K562 (cell line): Measurements from ENCODE around the gene COLEC12. TPM values are rescaled to one million over a fixed set of nuclear protein-coding genes. Genes with fewer than 3 reads are reported as not detected.

Experiments
- ATAC-seq: fragments of 200-7000 bp; cut with Tn5 transposase; 3 replicates; pipeline ENCODE4 v1.9.1; 2020; ENCODE audit warnings: moderate library complexity
- Bru-seq: library from RNA; stranded (reverse); fragments of 400-500 nt; gene quantifications from one replicate; lab custom pipeline; 2021; lab: Mats Ljungman, UMichigan
- BruChase-seq, 2 experiments: library from RNA; stranded (reverse); fragments of 400-500 nt; gene quantifications; one replicate each; lab custom pipeline; 2021; lab: Mats Ljungman, UMichigan
- BruUV-seq: library from RNA; stranded (reverse); fragments of 400-500 nt; replicated peaks from 2 replicates; lab custom pipeline; 2021; lab: Mats Ljungman, UMichigan
- CTCF ChIA-PET: fragments of 300-600 bp; formaldehyde crosslinking; extraction: SDS; loops from one replicate; lab custom pipeline; 2021; ENCODE audit warnings: low intra/inter-chr PET ratio; lab: Yijun Ruan, JAX
- POLR2A ChIA-PET: fragments of 300-600, 350-650 bp; sonication (Branson Sonifier 250); formaldehyde crosslinking; extraction: SDS; loops from one replicate; lab custom pipeline; 2021; ENCODE audit warnings: antibody characterized with exemption, inconsistent platforms; lab: Yijun Ruan, JAX
- DNase-seq, 4 experiments: peaks; one replicate each; pipeline versions ENCODE4 v3.0.0 to v3.0.0-alpha.2; 2011 to 2018; ENCODE audit warnings: low spot score in 3 of 4, mixed read lengths in 3 of 4; ENCODE audit errors: extremely low read depth in 1 of 4
- FAIRE-seq: peaks from 2 replicates; lab custom pipeline; 2011; peaks lifted over from hg19 to GRCh38; lab: Jason Lieb, UNC
- H2AFZ ChIP-seq: 2 replicates; pipeline ENCODE4 v1.6.0; 2011; ENCODE audit warnings: low read depth, low read length, control low read depth, inconsistent platforms
- H3K27ac ChIP-seq: fragments of 200-600 bp; 3 replicates; pipeline ENCODE4 v1.8.0; 2011; ENCODE audit warnings: low read depth, mild to moderate bottlenecking, control low read depth, inconsistent platforms, low read length, moderate library complexity, mixed read lengths; ENCODE audit errors: extremely low read depth
- H3K27me3 ChIP-seq, 2 experiments: fragments of 300-600 bp in 1 of 2; 2 replicates in 1 of 2; 3 replicates in 1 of 2; pipeline versions ENCODE4 v1.6.0 to v1.8.0; 2011; ENCODE audit warnings: inconsistent platforms in 2 of 2, low read length in 2 of 2, mild to moderate bottlenecking in 1 of 2, mixed read lengths in 1 of 2, moderate library complexity in 1 of 2; ENCODE audit not compliant: control insufficient read depth in 2 of 2, insufficient read depth in 2 of 2
- H3K36me3 ChIP-seq: fragments of 300-600 bp; 3 replicates; pipeline ENCODE4 v1.8.0; 2011; ENCODE audit warnings: mild to moderate bottlenecking, low read length, inconsistent platforms; ENCODE audit not compliant: control insufficient read depth, insufficient read depth
- H3K4me1 ChIP-seq, 2 experiments: fragments of 200-600 bp in 1 of 2; replicated peaks in 1 of 2; 2 replicates in 1 of 2; 3 replicates in 1 of 2; pipeline versions ENCODE4 v1.5.1 to v1.8.0; 2011; ENCODE audit warnings: inconsistent platforms in 2 of 2, low read length in 2 of 2, mild to moderate bottlenecking in 1 of 2, mixed read lengths in 1 of 2, moderate library complexity in 1 of 2; ENCODE audit not compliant: control insufficient read depth in 2 of 2, insufficient read depth in 2 of 2
- H3K4me2 ChIP-seq: 2 replicates; pipeline ENCODE4 v1.6.1; 2011; ENCODE audit warnings: low read length, control low read depth, inconsistent platforms, mixed read lengths; ENCODE audit not compliant: insufficient read depth
- H3K4me3 ChIP-seq: fragments of 200-600 bp; sonication (generic), shearing (Covaris generic); 2 replicates; pipeline ENCODE4 v1.5.1; 2016; ENCODE audit warnings: control low read depth, inconsistent platforms
- H3K79me2 ChIP-seq: fragments of 200-600 bp; 3 replicates; pipeline ENCODE4 v1.8.0; 2011; ENCODE audit warnings: low read length, inconsistent platforms; ENCODE audit not compliant: control insufficient read depth, insufficient read depth
- H3K9ac ChIP-seq, 2 experiments: 2 replicates each; pipeline versions ENCODE4 v1.6.0 to v1.6.1; 2011; ENCODE audit warnings: low read depth in 2 of 2, low read length in 2 of 2, control low read depth in 1 of 2, inconsistent platforms in 1 of 2, mild to moderate bottlenecking in 1 of 2, mixed read lengths in 1 of 2; ENCODE audit not compliant: insufficient read depth in 1 of 2
- H3K9me1 ChIP-seq: one replicate; pipeline ENCODE4 v1.6.0; 2011; ENCODE audit warnings: inconsistent platforms, mild to moderate bottlenecking, low read length, moderate library complexity; ENCODE audit not compliant: control insufficient read depth, insufficient read depth
- H3K9me3 ChIP-seq: replicated peaks from 2 replicates; pipeline ENCODE4 v1.5.1; 2011; ENCODE audit warnings: low read depth, low read length, inconsistent platforms; ENCODE audit not compliant: control insufficient read depth, insufficient read depth
- H4K20me1 ChIP-seq: replicated peaks from 2 replicates; pipeline ENCODE4 v1.6.1; 2011; ENCODE audit warnings: low read length, inconsistent platforms, mixed read lengths; ENCODE audit not compliant: control insufficient read depth, insufficient read depth
- NR2F6 ChIP-seq: fragments of 450-650 bp; formaldehyde crosslinking; IDR thresholded peaks from 2 replicates; pipeline ENCODE4 v1.4.0; 2020; ENCODE audit warnings: mild to moderate bottlenecking
- POLR3A ChIP-seq: IDR thresholded peaks from 2 replicates; pipeline ENCODE4 v1.6.1; 2011; ENCODE audit warnings: borderline replicate concordance, mild to moderate bottlenecking, moderate library complexity; ENCODE audit not compliant: insufficient read length, insufficient read depth; ENCODE audit errors: extremely low read depth
- PRMT5 ChIP-seq: sonication (generic); formaldehyde crosslinking; IDR thresholded peaks from 2 replicates; pipeline ENCODE4 v1.5.0; 2020; ENCODE audit warnings: missing genetic modification reagents
- SMAD3 ChIP-seq: fragments of 450-650 bp; formaldehyde crosslinking; conservative IDR thresholded peaks from 2 replicates; pipeline ENCODE4 v1.4.0; 2020; ENCODE audit warnings: mild to moderate bottlenecking
- SRSF9 ChIP-seq: fragments of 200-400 bp; formaldehyde crosslinking; IDR thresholded peaks from 2 replicates; pipeline ENCODE4 v1.6.1; 2017; ENCODE audit warnings: low read depth, low read length, borderline replicate concordance
- ZC3H11A ChIP-seq: IDR thresholded peaks from 2 replicates; pipeline ENCODE4 v1.6.1; 2012; ENCODE audit warnings: low read depth, low read length, improper control_type of control experiment
- ZNF140 ChIP-seq: fragments of 250-450 bp; sonication (Bioruptor Pico); IDR thresholded peaks from 2 replicates; pipeline ENCODE4 v1.8.0; 2021; ENCODE audit warnings: moderate library complexity, mild to moderate bottlenecking, inconsistent platforms
- ZNF347 ChIP-seq: fragments of 450-650 bp; formaldehyde crosslinking; IDR thresholded peaks from 2 replicates; pipeline ENCODE4 v1.4.0; 2020; ENCODE audit warnings: low read depth, mild to moderate bottlenecking, moderate library complexity
- WGBS: fragments of 100-300 bp; shearing (Covaris generic); methylation state at CpG from one replicate; pipeline ENCODE4 v1.1.6; 2016; ENCODE audit warnings: low coverage, mixed read lengths; ENCODE audit not compliant: insufficient coverage; ENCODE audit errors: missing lambda C conversion rate; 5-methylcytosine and 5-hydroxymethylcytosine counted together
- in situ Hi-C: fragments of 300-500 bp; cut with MboI; formaldehyde crosslinking; loops from 4 replicates; pipeline ENCODE4 v1.15.0; 2018; ENCODE audit warnings: inconsistent platforms, mixed read lengths
- intact Hi-C: fragments of 100-400 bp; cut with micrococcal nuclease; formaldehyde crosslinking; loops from 2 replicates; pipeline ENCODE4 v1.14.2; 2022
- long read RNA-seq, 3 experiments: library from polyadenylated mRNA in 2 of 3; library from RNA in 1 of 3; unstranded in 2 of 3; stranded (forward) in 1 of 3; transcript quantifications; one replicate each; pipeline ENCODE4 v2.0.0, GENCODE V29; 2019 to 2022
- polyA minus RNA-seq, 3 experiments: library from RNA; depleted of rRNA, polyadenylated mRNA; stranded (reverse); fragments of >200 nt; gene quantifications; 2 replicates each; pipeline ENCODE4 v1.2.3, GENCODE V29; 2011
- polyA plus RNA-seq, 8 experiments: library from polyadenylated mRNA; depleted of rRNA in 4 of 8; stranded (reverse) in 5 of 8; unstranded in 3 of 8; fragments of >200 nt; fragmentation: Nextera tagmentation in 2 of 8; fragmentation: Illumina TruSeq in 1 of 8; extraction: Ambion mirVana in 2 of 8; extraction: Trizol in 1 of 8; gene quantifications; 2 replicates each; pipeline versions ENCODE4 v1.2.1 to v1.2.3, GENCODE V29; 2011 to 2014; ENCODE audit warnings: inconsistent platforms in 1 of 8, missing spikeins in 1 of 8
- total RNA-seq, 7 experiments: library from RNA; depleted of rRNA in 6 of 7; stranded (reverse); fragments of >200 nt in 6 of 7; fragmentation: Illumina TruSeq in 2 of 7; extraction: Trizol in 2 of 7; gene quantifications; 2 replicates each; pipeline versions ENCODE4 v1.2.1 to v1.2.3, GENCODE V29; 2011 to 2021; ENCODE audit warnings: low replicate concordance in 1 of 7
- TF ChIP-seq, protein P1 (sequence below): fragments of 250-450 bp; sonication (Bioruptor Pico); IDR thresholded peaks from 2 replicates; pipeline ENCODE4 v1.8.0; 2022; ENCODE audit warnings: moderate library complexity, mild to moderate bottlenecking, inconsistent platforms
- TF ChIP-seq, protein P2 (sequence below): fragments of 450-650 bp; IDR thresholded peaks from one replicate; pipeline ENCODE4 v1.6.1; 2018; ENCODE audit warnings: mild to moderate bottlenecking, moderate library complexity; ENCODE audit not compliant: partially characterized antibody
- TF ChIP-seq, protein P3 (sequence below): sonication (generic); formaldehyde crosslinking; IDR thresholded peaks from 2 replicates; pipeline ENCODE4 v1.8.1; 2023; ENCODE audit warnings: mild to moderate bottlenecking, missing genetic modification reagents

The COLEC12 gene
- total RNA-seq (2011; cell fraction: chromatin; rRNA removed; ENCODE audit: low replicate concordance), result not detected in 2 replicates
- total RNA-seq (2011; cell fraction: nucleolus; rRNA removed), result not detected in 2 replicates
- total RNA-seq (2011; cell fraction: nucleoplasm; rRNA removed), result not detected in 2 replicates
- total RNA-seq (2014; rRNA removed) (0.04 TPM in 1 of 2 replicates, not detected in the other), total RNA-seq (2014; rRNA removed; fragmentation: Illumina TruSeq; extraction: Trizol) (not detected in 2 replicates), total RNA-seq (2015; rRNA removed; fragmentation: Illumina TruSeq; extraction: Trizol) (not detected in 2 replicates), total RNA-seq (2021) (0.04 TPM in 2 replicates), polyA plus RNA-seq (2011; rRNA removed) (not detected in 2 replicates), polyA plus RNA-seq (2014; fragmentation: Illumina TruSeq; extraction: Trizol) (not detected in 2 replicates), polyA plus RNA-seq (2014; fragmentation: Nextera tagmentation; extraction: Ambion mirVana) (not detected), polyA plus RNA-seq (2014; rRNA removed) (not detected in 2 replicates), polyA minus RNA-seq (2011; rRNA and poly(A)+ RNA removed) (not detected in 2 replicates), Bru-seq, nascent RNA (percentile 9 among the genes with signal in this experiment), BruChase-seq, experiment 1, labeled RNA remaining after a 2-hour chase (percentile 6 among the genes with signal in this experiment), BruChase-seq, experiment 2, labeled RNA remaining after a 6-hour chase (percentile 8 among the genes with signal in this experiment)
- polyA plus RNA-seq (2011; cell fraction: cytosol; rRNA removed), result not detected in 2 replicates
- not detected in 2 replicates for polyA plus RNA-seq (2011; cell fraction: nucleus; rRNA removed)
- 0.04 TPM in 1 of 2 replicates, not detected in the other for polyA plus RNA-seq (2012)
- polyA minus RNA-seq (2011; cell fraction: cytosol; rRNA and poly(A)+ RNA removed), result not detected in 2 replicates
- polyA minus RNA-seq (2011; cell fraction: nucleus; rRNA and poly(A)+ RNA removed), result not detected in 2 replicates
- long read RNA-seq, experiment 1, result 0 reads
- long read RNA-seq, experiment 2, result 0 reads
- long read RNA-seq, experiment 3, result 0 reads

DNA sequence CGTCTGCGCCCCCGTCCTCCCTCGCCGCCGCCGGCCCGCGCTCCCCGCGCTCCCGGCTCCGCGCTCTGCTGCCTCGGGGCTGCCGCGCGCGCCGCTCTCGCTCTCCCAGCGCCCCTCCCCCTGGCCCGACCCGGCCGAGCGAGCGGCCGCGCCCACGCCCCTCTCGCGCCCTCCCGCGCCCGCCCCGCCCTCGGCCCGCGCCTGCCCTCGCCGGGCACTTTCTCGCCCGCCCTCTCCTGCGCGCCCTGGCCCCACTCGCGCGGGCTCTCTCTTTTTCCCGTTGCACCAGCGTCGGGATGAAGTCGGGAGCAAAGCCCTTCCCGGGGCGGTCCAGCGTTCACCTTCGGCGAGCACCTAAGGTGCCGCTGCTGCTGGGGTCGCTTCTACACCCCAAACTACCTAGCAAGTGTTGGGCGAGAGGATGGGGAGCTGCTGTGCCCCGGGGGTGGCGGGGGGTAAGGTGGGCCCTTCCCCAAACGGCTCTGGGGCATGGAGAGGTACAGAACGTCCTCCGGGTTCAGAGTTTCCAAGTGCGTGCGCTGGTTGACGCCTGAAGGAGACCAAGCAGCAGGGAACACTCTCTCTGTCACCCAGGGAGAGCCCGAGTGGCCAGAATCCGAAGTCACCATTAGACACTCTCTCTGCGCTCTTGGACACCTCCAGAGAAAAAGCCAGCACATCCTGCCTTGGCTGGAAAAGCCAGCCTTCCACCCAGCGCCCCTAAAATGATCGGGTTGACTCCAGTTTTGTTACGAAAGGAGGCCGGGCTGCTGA, at the start of gene COLEC12:
Gene COLEC12 (minus strand): TSS at position 70 of the 774 bp plus-strand sequence. CDS start 187 bp downstream, outside the sequence.
- H3K9me3 ChIP-seq, result no peaks in the 10 kb centered on the region
- intact Hi-C loops (no loop called here), in situ Hi-C loops (no loop called here)
- no peak within 1 kb of the TSS for H3K27ac ChIP-seq
- ChIA-PET CTCF (no interaction called here), POLR2A (interaction anchor here (0.5 to 0.7 kb wide), 2 partner anchors 81 to 158 kb away, joined by 3 read pairs; no protein-coding TSS in a partner anchor)
- no peaks in the 10 kb centered on the region for H3K9me1 ChIP-seq
- H3K4me3 ChIP-seq, result no peak within 1 kb of the TSS
- no peak within 1 kb of the TSS for H3K9ac ChIP-seq
- no peak within 1 kb of the TSS for H3K4me2 ChIP-seq
- no peaks in the 10 kb centered on the region for H3K79me2 ChIP-seq
- no peak for ATAC-seq
- H3K4me1 ChIP-seq, result peaks cover 0 to 18% of the 10 kb centered on the region in 2 experiments; a peak in 2 of 5 replicates
- WGBS, result 20% methylated on average over 41 of the region's 75 CpGs
- 0 out of 2 replicates have a peak, but pooled peaks cover 3% of the 10 kb centered on the region for H4K20me1 ChIP-seq
- FAIRE-seq, result no peak
- no TSS peak for BruUV-seq
- TF ChIP-seq PRMT5, result no peak
- TF ChIP-seq SRSF9, result no peak
- no peak for TF ChIP-seq ZNF140
- TF ChIP-seq, protein P1, sequence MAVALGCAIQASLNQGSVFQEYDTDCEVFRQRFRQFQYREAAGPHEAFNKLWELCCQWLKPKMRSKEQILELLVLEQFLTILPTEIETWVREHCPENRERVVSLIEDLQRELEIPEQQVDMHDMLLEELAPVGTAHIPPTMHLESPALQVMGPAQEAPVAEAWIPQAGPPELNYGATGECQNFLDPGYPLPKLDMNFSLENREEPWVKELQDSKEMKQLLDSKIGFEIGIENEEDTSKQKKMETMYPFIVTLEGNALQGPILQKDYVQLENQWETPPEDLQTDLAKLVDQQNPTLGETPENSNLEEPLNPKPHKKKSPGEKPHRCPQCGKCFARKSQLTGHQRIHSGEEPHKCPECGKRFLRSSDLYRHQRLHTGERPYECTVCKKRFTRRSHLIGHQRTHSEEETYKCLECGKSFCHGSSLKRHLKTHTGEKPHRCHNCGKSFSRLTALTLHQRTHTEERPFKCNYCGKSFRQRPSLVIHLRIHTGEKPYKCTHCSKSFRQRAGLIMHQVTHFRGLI (CRISPR knock-in tag), result no peak
- no peak for TF ChIP-seq POLR3A
- TF ChIP-seq ZNF347 (CRISPR knock-in tag), result no peak
- no peak for TF ChIP-seq SMAD3 (CRISPR knock-in tag)
- no peak for TF ChIP-seq NR2F6 (CRISPR knock-in tag)
- TF ChIP-seq, protein P2, sequence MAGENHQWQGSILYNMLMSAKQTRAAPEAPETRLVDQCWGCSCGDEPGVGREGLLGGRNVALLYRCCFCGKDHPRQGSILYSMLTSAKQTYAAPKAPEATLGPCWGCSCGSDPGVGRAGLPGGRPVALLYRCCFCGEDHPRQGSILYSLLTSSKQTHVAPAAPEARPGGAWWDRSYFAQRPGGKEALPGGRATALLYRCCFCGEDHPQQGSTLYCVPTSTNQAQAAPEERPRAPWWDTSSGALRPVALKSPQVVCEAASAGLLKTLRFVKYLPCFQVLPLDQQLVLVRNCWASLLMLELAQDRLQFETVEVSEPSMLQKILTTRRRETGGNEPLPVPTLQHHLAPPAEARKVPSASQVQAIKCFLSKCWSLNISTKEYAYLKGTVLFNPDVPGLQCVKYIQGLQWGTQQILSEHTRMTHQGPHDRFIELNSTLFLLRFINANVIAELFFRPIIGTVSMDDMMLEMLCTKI, result no peak
- no peak for TF ChIP-seq ZC3H11A
- TF ChIP-seq, protein P3, sequence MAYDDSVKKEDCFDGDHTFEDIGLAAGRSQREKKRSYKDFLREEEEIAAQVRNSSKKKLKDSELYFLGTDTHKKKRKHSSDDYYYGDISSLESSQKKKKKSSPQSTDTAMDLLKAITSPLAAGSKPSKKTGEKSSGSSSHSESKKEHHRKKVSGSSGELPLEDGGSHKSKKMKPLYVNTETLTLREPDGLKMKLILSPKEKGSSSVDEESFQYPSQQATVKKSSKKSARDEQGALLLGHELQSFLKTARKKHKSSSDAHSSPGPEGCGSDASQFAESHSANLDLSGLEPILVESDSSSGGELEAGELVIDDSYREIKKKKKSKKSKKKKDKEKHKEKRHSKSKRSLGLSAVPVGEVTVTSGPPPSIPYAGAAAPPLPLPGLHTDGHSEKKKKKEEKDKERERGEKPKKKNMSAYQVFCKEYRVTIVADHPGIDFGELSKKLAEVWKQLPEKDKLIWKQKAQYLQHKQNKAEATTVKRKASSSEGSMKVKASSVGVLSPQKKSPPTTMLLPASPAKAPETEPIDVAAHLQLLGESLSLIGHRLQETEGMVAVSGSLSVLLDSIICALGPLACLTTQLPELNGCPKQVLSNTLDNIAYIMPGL (CRISPR knock-in tag), result no peak
- no peaks in the 10 kb centered on the region for H3K36me3 ChIP-seq
- peaks cover 38 to 47% of the 10 kb centered on the region in 2 experiments for H3K27me3 ChIP-seq
- peak in 2 of 4 experiments; percentile 38 to 42 for DNase-seq
- no peak within 1 kb of the TSS for H2AFZ ChIP-seq
